Brain microvascular endothelial cell (primary cell): Measurements from ENCODE around the gene ICE2.
A peak's percentile ranks its signal among the peaks of the same experiment; 100 is the strongest.

ENCODE experiments used
- DNase-seq: peaks from one replicate; pipeline ENCODE4 v3.0.0-alpha.2; 2020
- H3K27ac ChIP-seq: fragments of 250-450 bp; sonication (Bioruptor Pico); 2 replicates; pipeline ENCODE4 v1.5.1; 2020; ENCODE audit warnings: mild to moderate bottlenecking, moderate library complexity
- H3K27me3 ChIP-seq: fragments of 250-450 bp; sonication (Bioruptor Pico); replicated peaks from 2 replicates; pipeline ENCODE4 v1.5.1; 2020; ENCODE audit warnings: mild to moderate bottlenecking
- H3K36me3 ChIP-seq: fragments of 250-450 bp; sonication (Bioruptor Pico); replicated peaks from 2 replicates; pipeline ENCODE4 v1.5.1; 2020; ENCODE audit warnings: mild to moderate bottlenecking
- H3K4me3 ChIP-seq: 2 replicates; pipeline ENCODE4 v1.5.1; 2011; ENCODE audit warnings: low read depth, mild to moderate bottlenecking, control low read depth, low read length, moderate library complexity
- CTCF ChIP-seq: IDR thresholded peaks from 2 replicates; pipeline ENCODE4 v1.5.1; 2011; ENCODE audit warnings: low read depth, mild to moderate bottlenecking, moderate library complexity, low read length, control low read depth, inconsistent platforms; ENCODE audit errors: missing control alignments
- in situ Hi-C: cut with HindIII; loops from 2 replicates; pipeline ENCODE4 v1.10.0; 2017; ENCODE audit warnings: low sequenced_read_pairs, low pct_ligation_motif_present

ICE2 gene

GRCh38 chr15:60523056-60523455 is 44.1 kb upstream of the ICE2 start:
- H3K27me3 ChIP-seq = no peaks in the 10 kb centered on the region
- H3K27ac ChIP-seq = no peak overlapping the region
- in situ Hi-C loops = no loop called here

GRCh38 chr15:60520825-60521368 is 42.0 kb upstream of the ICE2 start:
- Histone ChIP-seq H3K27ac (no peak overlapping the region), H3K36me3 (no peaks in the 10 kb centered on the region), H3K4me3 (no peak overlapping the region), H3K27me3 (no peaks in the 10 kb centered on the region)
- TF ChIP-seq CTCF = peak; percentile 89
- DNase-seq = peak; percentile 74
- in situ Hi-C loops = no loop called here

More at GRCh38 chr15:60523056-60523455, 44.1 kb upstream of the ICE2 start:
- Histone ChIP-seq H3K4me3 (no peak overlapping the region), H3K36me3 (no peaks in the 10 kb centered on the region)
- TF ChIP-seq CTCF = no peak
- DNase-seq = peak; percentile 6

- no peak overlapping the region for H3K27ac ChIP-seq
- TF ChIP-seq CTCF = no peak
- no peak for DNase-seq
- in situ Hi-C loops = no loop called here
- H3K36me3 ChIP-seq = no peaks in the 10 kb centered on the region
- H3K4me3 ChIP-seq = no peak overlapping the region
- H3K27me3 ChIP-seq = no peaks in the 10 kb centered on the region
Observed at GRCh38 chr15:60520013-60520824, 41.3 kb upstream of the ICE2 start.

GRCh38 chr15:60519218-60519617 is 40.3 kb upstream of the ICE2 start:
- DNase-seq = no peak
- Histone ChIP-seq H3K4me3 (no peak overlapping the region), H3K27me3 (no peaks in the 10 kb centered on the region), H3K36me3 (no peaks in the 10 kb centered on the region), H3K27ac (no peak overlapping the region)
- in situ Hi-C loops = no loop called here
- TF ChIP-seq CTCF = no peak

GRCh38 chr15:60518511-60518910 is 39.6 kb upstream of the ICE2 start:
- Histone ChIP-seq H3K27me3 (no peaks in the 10 kb centered on the region), H3K4me3 (no peak overlapping the region), H3K36me3 (no peaks in the 10 kb centered on the region), H3K27ac (no peak overlapping the region)
- in situ Hi-C loops = no loop called here
- TF ChIP-seq CTCF = no peak
- no peak for DNase-seq
